ENCODE data around the gene TLR2.

DNA sequence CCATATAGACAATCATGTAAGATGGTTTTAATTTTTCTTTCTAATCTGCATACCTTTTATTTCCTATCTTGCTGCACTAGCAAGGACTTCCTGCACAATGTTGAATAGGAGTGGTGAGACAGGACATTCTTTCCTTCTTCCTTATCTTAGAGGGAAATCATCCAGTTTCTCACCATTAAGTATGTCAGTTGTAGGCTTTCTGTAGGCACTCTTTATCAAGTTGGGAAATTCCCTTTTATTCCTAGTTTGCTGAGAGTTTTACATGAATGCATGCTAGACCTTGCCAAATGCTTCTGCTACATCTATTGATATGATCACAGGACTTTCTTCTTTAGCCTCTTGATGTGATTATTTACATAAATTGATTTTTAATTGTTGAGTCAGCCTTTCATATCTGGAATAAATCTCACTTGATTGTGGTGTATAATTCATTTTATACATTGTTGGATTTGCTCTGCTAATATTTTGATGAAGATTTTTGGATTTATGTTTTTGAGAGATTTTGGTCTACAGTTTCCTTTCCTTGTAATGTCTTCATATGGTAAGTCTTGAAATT, 51.9 kb downstream of the TLR2 start:
- TF ChIP-seq, protein P1, sequence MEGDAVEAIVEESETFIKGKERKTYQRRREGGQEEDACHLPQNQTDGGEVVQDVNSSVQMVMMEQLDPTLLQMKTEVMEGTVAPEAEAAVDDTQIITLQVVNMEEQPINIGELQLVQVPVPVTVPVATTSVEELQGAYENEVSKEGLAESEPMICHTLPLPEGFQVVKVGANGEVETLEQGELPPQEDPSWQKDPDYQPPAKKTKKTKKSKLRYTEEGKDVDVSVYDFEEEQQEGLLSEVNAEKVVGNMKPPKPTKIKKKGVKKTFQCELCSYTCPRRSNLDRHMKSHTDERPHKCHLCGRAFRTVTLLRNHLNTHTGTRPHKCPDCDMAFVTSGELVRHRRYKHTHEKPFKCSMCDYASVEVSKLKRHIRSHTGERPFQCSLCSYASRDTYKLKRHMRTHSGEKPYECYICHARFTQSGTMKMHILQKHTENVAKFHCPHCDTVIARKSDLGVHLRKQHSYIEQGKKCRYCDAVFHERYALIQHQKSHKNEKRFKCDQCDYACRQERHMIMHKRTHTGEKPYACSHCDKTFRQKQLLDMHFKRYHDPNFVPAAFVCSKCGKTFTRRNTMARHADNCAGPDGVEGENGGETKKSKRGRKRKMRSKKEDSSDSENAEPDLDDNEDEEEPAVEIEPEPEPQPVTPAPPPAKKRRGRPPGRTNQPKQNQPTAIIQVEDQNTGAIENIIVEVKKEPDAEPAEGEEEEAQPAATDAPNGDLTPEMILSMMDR (IDR thresholded peaks at IDR 0.05): no peak
- no peak for TF ChIP-seq POLR2A (IDR thresholded peaks at IDR 0.05)
